HG03442 (cell line): ENCODE measurements around the gene UCK2.

Experiments used
- ATAC-seq: cut with Tn5 transposase; IDR thresholded peaks from one replicate; pipeline ENCODE4 v1.9.1; 2021; ENCODE audit warnings: mild to moderate bottlenecking, moderate library complexity; ENCODE audit not compliant: unreplicated experiment

The UCK2 gene

GRCh38 chr1:165854101-165854845 is 26.9 kb downstream of the UCK2 start:
- no peak for ATAC-seq

DNA sequence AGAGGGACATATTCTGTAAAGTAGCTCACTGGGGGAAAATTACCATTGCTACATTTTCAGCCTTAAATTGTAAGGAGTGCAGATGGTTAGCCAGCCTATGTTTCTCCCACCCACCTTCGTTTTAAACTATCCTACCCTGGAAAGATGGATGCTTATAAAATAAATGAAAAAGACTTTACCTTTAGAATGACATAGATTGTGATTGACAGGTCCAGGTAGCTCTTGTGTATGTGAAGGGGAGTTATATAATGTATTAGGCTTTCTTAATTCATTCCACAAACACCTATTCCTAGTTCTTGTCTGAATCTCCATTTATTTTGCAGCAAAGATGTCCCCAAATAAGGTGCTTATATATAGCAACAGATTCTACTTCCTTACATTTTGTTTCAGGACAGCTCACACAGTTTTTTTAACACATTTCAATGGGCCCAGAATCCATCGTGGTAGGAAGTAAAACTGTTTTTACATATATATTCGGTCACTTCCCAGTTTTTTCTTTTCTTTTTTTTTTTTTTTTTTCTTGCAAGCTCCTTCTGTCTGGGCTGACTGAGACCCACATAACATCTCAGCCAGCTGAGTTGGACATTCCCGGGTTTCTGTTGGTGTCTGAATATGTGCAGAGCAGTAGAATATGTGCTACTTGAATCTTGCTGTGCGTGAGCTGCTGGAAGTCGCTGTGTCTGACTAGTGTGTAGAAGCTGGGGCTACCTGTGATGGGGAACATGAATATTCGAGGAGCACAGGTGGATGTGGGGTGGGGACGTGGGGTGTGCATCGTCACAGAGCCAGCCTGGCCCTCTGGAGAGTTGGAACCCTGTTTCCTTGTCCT is 27.8 kb downstream of the UCK2 start:
- no peak for ATAC-seq

DNA sequence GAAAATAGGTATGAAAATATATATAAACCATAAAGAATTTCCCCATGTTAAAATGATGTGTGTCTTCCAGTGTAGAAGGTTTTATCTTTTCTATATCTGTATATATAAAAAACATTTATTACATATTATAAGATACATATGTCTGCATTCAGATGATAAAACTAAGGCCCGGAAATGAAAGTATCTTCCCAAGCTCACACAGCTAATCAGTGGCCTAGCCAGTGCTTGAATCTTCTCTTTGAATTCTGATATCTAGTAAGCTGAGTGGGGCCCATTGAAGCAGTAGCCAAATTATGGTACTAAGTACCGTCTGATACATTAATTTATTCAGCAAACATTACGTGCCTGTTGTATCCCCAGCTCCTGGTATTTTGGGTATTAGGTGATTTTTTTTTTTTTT is 28.6 kb downstream of the UCK2 start:
- ATAC-seq = no peak

GRCh38 chr1:165856606-165857005 is 29.2 kb downstream of the UCK2 start:
- ATAC-seq = no peak

GRCh38 chr1:165857046-165857801 is 29.8 kb downstream of the UCK2 start:
- ATAC-seq = peak; percentile 68

GRCh38 chr1:165858364-165858823 is 31.0 kb downstream of the UCK2 start:
- ATAC-seq = no peak

DNA sequence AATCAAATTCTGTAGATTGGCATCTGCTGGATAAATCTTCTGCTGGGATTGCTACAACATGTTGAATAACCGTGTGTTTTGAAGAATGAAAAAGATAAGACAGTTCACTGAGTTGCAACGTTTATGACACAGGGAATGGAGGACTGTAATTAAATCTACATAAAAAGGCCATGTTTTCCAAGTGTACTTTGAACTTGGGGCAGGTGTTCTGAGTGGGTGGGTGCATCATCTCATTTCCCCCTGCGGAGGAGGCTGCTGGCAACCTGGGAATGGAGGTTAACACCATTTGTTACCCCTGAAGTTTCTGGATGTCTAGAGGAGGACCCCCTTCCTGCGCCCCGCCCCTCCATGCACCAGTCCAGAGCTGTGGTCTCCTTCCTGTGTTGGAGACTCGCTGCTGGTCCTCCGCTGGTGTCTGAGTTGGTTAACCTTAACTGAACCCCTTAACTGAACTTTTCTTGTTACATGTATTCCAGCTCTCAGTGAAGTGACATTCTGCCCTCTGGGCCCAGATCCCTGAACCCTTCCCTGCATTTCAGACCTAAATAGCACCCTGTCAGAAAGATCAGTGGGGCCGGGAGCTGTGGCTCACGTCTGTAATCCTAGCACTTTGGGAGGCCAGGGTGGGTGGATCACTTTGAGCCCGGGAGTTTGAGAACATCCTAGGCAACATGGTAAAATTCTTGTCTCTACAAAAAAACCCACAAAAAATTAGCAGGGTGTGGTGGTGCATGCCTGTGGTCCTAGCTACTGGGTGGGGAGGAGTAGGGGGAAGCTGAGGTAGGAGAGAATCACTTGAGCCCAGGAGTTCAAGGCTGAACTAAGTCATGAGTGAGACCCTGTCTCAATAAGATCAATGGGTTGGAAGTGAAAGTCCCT is 31.8 kb downstream of the UCK2 start:
- no peak for ATAC-seq

GRCh38 chr1:165860065-165860464 is 32.7 kb downstream of the UCK2 start:
- ATAC-seq = no peak

DNA sequence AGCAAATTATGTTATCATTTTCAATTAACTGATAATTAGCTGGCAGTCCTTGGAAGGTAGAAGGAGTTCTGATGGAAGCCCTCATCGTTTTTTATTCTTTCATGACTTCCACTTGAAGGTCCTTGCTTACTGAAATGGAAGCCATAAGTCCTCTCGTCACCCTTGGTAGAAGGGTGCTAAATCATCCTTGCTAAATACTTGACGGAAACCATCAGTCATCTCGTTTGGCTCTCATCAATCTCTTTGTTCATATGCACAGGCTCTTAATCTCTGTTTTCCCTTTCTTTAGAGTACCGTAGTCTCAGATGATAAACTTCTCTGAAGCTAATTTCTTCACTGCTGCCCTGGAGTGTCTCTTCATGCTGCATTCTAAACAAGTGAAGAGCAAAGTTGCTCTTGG is 34.5 kb downstream of the UCK2 start:
- ATAC-seq = no peak

- ATAC-seq = peak; percentile 65
These were observed 35.0 kb downstream of the UCK2 start for GRCh38 chr1:165862448-165862847.

DNA sequence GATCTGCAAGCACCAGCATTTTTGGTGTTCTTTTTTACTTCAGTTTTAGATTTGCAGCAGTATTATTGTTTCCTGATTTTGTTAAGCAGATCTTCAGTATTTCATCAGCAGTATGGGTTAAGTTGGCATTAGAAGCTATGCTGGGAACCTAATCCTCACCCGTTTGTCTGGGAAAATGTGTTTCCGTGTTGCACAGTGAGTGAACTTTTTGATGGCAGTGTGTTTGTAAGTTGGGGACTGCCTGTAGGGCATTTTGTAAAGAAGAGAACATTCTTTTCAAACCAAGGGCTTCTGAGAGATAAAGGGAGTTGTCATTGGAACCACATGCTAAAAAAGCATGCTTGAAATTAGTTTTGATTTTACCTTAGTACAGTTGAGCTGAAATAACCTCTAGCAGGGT is 35.9 kb downstream of the UCK2 start:
- no peak for ATAC-seq

GRCh38 chr1:165865633-165866340 is 38.4 kb downstream of the UCK2 start:
- ATAC-seq = no peak

GRCh38 chr1:165869343-165869742 is 41.9 kb downstream of the UCK2 start:
- ATAC-seq = no peak

DNA sequence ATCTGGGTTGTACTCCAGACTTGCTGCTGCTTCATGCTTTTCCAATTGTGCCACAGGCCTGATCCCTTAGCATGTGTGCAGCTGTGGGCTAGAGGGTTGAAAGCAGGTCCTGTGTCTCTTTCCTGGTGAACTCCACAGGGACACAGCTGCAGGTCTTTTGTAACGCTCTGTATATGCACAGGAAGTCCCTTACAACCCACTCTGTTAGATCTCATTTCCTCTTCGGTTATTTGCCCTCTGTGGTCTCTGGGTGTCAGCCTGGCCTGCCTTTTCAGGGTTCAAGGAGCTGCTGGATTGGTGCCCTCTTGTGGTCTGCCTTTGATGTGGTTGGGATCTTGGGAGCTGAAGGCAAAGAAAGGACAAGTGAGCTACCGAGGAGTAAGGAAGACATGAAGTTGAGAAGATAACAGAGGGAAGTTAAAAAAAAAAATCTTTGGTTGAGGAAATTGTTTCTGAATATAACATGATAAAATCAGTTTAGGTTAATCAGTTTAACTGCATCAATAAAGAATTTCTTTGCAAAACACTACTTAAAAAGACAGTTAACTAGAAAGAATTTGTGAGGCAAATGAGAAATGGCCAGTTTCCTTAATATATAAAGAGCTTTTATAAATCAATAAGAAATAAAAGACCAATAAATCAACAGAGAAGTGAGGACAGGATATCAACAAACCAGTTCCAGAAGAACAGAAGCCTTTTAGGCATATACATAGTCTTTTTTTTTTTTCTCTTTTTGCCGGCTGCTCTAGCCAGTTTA is 44.1 kb downstream of the UCK2 start:
- peak; percentile 80 for ATAC-seq

DNA sequence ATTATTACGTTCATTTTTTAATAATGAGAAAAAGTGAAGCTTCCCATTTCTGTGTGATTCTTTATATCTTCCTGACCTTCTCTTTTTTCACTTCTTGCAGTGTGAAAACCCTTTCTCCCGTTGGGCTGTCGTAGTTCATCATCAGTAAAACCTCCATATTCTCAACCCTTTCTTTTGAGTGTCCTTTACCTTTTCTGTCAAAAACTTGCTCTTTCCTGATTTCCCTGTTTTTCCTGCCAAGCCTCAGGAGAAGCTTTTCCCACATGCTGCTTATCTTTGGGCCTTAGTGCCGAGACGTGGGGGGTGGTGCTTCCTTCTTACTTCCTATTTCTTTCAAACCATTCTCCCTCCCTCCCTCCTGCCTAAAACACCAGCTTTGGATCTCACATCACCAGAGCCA is 46.1 kb downstream of the UCK2 start:
- ATAC-seq = no peak

GRCh38 chr1:165874643-165875042 is 47.2 kb downstream of the UCK2 start:
- ATAC-seq = no peak

DNA sequence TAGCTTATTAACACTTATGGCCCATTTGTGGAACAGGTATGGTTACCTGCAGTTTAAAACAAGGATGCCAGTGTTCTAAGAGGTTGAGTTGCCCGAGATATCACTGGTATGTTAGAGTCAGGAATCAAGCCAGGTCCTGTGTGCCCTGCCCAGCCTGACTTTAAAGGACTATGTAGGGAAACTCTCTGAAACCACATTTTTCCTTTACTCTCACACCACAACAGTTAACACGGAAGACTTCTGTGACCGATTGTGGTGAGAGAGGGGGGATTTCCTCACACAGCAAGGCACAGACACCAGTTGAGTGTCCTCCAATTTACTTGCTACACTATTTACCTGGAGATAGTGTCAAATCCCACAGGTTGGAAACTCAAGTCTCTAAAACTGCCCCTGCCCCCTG is 47.8 kb downstream of the UCK2 start:
- ATAC-seq = no peak

GRCh38 chr1:165875604-165876003 is 48.2 kb downstream of the UCK2 start:
- ATAC-seq = no peak

DNA sequence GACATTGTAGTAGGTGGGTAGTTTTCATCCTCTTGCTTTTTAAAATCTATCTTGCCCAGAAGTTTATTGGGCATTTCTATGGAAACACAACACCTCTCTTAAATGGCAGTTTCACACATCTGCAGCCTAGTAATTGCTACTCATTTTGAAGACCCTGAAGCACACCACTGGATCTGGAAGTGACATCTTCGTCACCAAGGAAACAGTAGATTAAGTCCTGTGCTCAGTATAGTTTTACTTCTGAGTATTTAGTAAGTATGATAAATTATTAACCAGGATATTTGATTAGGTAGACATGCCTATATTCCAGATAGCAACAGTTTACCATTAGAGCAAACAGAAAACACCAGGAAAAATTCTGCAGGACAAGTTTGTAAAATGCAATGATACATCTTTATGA is 48.7 kb downstream of the UCK2 start:
- no peak for ATAC-seq
